GM12891 (cell line): ENCODE results near the gene ZYG11A.

Source experiments
- POLR2A ChIP-seq: IDR thresholded peaks from 2 replicates; pipeline ENCODE4 v1.6.1; 2011; ENCODE audit warnings: low read depth, low read length, control low read depth
- POLR2AphosphoS5 ChIP-seq: IDR thresholded peaks from 2 replicates; pipeline ENCODE4 v1.6.1; 2011; ENCODE audit warnings: low read depth, low read length, control low read depth

DNA sequence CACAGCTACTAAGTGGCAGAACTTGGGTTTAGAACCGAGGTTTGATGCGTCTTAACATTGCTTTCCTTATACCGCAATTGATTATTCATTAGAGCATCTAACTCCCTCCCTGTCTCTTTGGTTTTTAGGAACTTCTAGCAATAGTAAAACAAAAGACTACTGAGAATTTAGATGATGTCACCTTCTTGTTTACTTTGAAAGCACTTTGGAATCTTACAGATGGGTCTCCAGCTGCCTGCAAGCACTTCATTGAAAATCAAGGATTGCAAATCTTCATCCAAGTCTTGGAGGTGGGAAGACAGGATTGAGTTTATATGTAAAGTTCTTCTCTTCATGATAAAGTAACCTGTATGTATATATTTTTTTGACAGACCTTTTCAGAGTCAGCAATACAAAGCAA, 35.0 kb downstream of the ZYG11A start:
- TF ChIP-seq POLR2A (no peak), POLR2AphosphoS5 (no peak)
